ENCODE measurements around the gene SLC5A3. TPM values are rescaled to one million over a fixed set of nuclear protein-coding genes. Genes with fewer than 3 reads are reported as not detected.
A peak's percentile ranks its signal among the peaks of the same experiment; 100 is the strongest.

Gene SLC5A3
- total and polyA plus RNA-seq, 12 donors = 0.58 to 7.4 (median 2.7) TPM

- no peak for ATAC-seq
- no peak for DNase-seq
- H3K27ac ChIP-seq = no peak overlapping the region
- H3K27me3 ChIP-seq = no peaks in the 10 kb centered on the region
- H3K4me3 ChIP-seq = no peak overlapping the region
- peaks cover 0 to 21% (median 5%) of the 10 kb centered on the region in 9 donors for H3K36me3 ChIP-seq
- 85 to 91% methylated on average over 3 to 4 of the region's 4 CpGs for WGBS, 2 donors
- H3K4me1 ChIP-seq = peaks cover 0 to 50% (median 23%) of the 10 kb centered on the region in 9 donors
- intact Hi-C loops (cut with DNase I) = loop anchor here in 3 of 10 donors (5.0 to 10.0 kb wide), 2 partner anchors 36 to 64 kb away; no protein-coding TSS in a partner anchor
- TF ChIP-seq CTCF (IDR thresholded peaks at IDR 0.05) = no peak
- no peaks in the 10 kb centered on the region for H3K9me3 ChIP-seq
Measured at GRCh38 chr21:34091032-34091431, 17.7 kb downstream of the SLC5A3 start.

DNA sequence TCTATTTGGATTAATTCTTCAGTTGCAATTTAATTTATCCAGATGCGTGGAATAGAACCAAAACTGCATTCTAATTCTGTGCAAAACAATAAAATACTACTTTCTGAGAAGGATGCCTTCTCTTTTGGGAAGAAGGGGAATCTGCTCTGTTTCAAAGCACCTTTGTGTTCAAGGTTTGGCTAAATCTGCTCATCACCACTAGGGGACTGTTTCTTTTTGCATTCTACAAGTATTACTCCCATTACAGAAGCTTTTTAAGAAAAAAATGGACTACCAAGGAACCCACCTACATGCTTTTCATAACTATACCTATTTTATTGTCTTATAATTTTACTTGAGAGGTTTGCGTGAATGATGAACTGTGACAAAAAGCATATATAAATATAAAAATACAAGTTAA is 18.2 kb downstream of the SLC5A3 start:
- no peaks in the 10 kb centered on the region for H3K9me3 ChIP-seq
- WGBS, 2 donors = 95 to 97% methylated on average over 2 of the region's 2 CpGs
- H3K4me1 ChIP-seq = peaks cover 0 to 48% (median 21%) of the 10 kb centered on the region in 9 donors
- ATAC-seq = no peak
- H3K27me3 ChIP-seq = no peaks in the 10 kb centered on the region
- intact Hi-C loops (cut with DNase I) = loop anchor here in 4 of 10 donors (2.0 to 10.0 kb wide), 3 partner anchors 36 to 63 kb away; no protein-coding TSS in a partner anchor
- no peak for DNase-seq
- no peak overlapping the region for H3K4me3 ChIP-seq
- peaks cover 0 to 26% (median 6%) of the 10 kb centered on the region in 9 donors for H3K36me3 ChIP-seq
- peak in 5 of 9 donors; percentile 11 to 32 (median 23) for TF ChIP-seq CTCF (IDR thresholded peaks at IDR 0.05)
- H3K27ac ChIP-seq = no peak overlapping the region

DNA sequence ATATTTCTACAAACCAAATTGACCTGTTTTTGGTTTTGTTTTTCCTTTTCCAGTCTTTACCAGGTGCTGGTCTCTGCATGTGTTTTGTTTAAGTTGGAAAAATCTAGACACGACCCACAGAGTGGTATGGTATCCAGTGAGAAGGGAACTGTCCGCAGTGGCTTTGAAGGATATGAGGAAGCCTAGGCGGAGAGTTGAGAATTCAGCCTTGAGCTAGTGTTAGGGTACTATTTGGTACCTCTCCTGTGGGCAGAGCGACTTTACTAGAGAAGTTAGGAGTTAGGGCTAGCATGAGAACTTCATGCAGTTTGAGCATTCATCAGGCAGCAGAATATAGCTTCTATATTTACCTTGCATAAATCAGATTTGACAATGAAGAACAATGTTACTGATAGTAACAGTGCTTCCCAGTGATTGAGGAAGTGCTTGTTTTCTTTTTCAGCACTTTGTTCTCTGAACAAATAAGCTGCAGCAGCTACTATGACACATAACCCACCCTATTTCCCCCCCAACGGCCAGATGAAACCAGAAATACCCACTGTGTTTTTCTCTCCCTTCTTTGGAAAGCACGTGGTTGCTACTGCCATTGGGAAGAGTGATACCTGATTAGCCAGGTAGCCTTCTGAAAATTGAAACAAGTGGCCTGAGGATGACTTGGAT is 19.0 kb downstream of the SLC5A3 start:
- Histone ChIP-seq H3K9me3 (no peaks in the 10 kb centered on the region), H3K27me3 (no peaks in the 10 kb centered on the region), H3K27ac (no peak overlapping the region), H3K4me1 (peaks cover 0 to 44% (median 14%) of the 10 kb centered on the region in 9 donors), H3K36me3 (peaks cover 0 to 31% (median 6%) of the 10 kb centered on the region in 9 donors), H3K4me3 (no peak overlapping the region)
- intact Hi-C loops (cut with DNase I) = loop anchor here in 4 of 10 donors (2.0 to 10.0 kb wide), 3 partner anchors 35 to 62 kb away; no protein-coding TSS in a partner anchor
- 52% methylated on average over 6 of the region's 6 CpGs for WGBS, 2 donors
- TF ChIP-seq CTCF (IDR thresholded peaks at IDR 0.05) = no peak
- DNase-seq (no peak), ATAC-seq (no peak)

- H3K27me3 ChIP-seq = no peaks in the 10 kb centered on the region
- ATAC-seq = no peak
Measured at GRCh38 chr21:34093083-34093482, 19.7 kb downstream of the SLC5A3 start.

More at GRCh38 chr21:34093083-34093482, 19.7 kb downstream of the SLC5A3 start:
- no peak for DNase-seq
- TF ChIP-seq CTCF (IDR thresholded peaks at IDR 0.05) = no peak
- 90% methylated on average over 3 of the region's 3 CpGs for WGBS, 2 donors
- Histone ChIP-seq H3K36me3 (peaks cover 0 to 33% (median 6%) of the 10 kb centered on the region in 9 donors), H3K4me3 (no peak overlapping the region), H3K27ac (no peak overlapping the region), H3K9me3 (no peaks in the 10 kb centered on the region), H3K4me1 (peaks cover 0 to 51% (median 13%) of the 10 kb centered on the region in 9 donors)
- intact Hi-C loops (cut with DNase I) = loop anchor here in 4 of 10 donors (2.0 to 10.0 kb wide), 3 partner anchors 34 to 62 kb away; no protein-coding TSS in a partner anchor

Measured in heart right ventricle (tissue), 16 donors.